HG02678 (cell line): ENCODE measurements around the gene PTPRN2.
"Not testable (repeated sequence)": the region's sequence is repeated elsewhere in the genome, so short reads cannot be mapped to it uniquely, and the experiment has no call there.

Source experiments
- ATAC-seq: cut with Tn5 transposase; IDR thresholded peaks from one replicate; pipeline ENCODE4 v1.9.1; 2021; ENCODE audit warnings: mild to moderate bottlenecking, moderate library complexity; ENCODE audit not compliant: unreplicated experiment

Gene PTPRN2

GRCh38 chr7:157501581-157501980 lies 1086.0 kb downstream of the PTPRN2 start:
- ATAC-seq = no peak

- not testable (repeated sequence) for ATAC-seq
Measured at GRCh38 chr7:157500989-157501540, 1086.6 kb downstream of the PTPRN2 start.

- no peak for ATAC-seq
Measured at GRCh38 chr7:157500171-157500960, 1087.3 kb downstream of the PTPRN2 start.

GRCh38 chr7:157499835-157500153 lies 1087.8 kb downstream of the PTPRN2 start:
- ATAC-seq = no peak

- ATAC-seq = no peak
Measured at GRCh38 chr7:157499121-157499834, 1088.3 kb downstream of the PTPRN2 start.

- no peak for ATAC-seq
Measured at GRCh38 chr7:157498657-157499056, 1089.0 kb downstream of the PTPRN2 start.

- ATAC-seq = no peak
Measured at GRCh38 chr7:157497744-157498651, 1089.6 kb downstream of the PTPRN2 start.

GRCh38 chr7:157497367-157497743 lies 1090.3 kb downstream of the PTPRN2 start:
- no peak for ATAC-seq

GRCh38 chr7:157496416-157497275 lies 1091.0 kb downstream of the PTPRN2 start:
- no peak for ATAC-seq

- peak; percentile 79 for ATAC-seq
Measured at GRCh38 chr7:157495594-157495993, 1092.0 kb downstream of the PTPRN2 start.

- ATAC-seq = no peak
Measured at GRCh38 chr7:157495177-157495553, 1092.5 kb downstream of the PTPRN2 start.

- ATAC-seq = no peak
Measured at GRCh38 chr7:157494506-157495176, 1093.0 kb downstream of the PTPRN2 start.

GRCh38 chr7:157493776-157494175 lies 1093.8 kb downstream of the PTPRN2 start:
- no peak for ATAC-seq

GRCh38 chr7:157493017-157493416 lies 1094.6 kb downstream of the PTPRN2 start:
- no peak for ATAC-seq

- no peak for ATAC-seq
Measured at GRCh38 chr7:157490465-157490912, 1097.1 kb downstream of the PTPRN2 start.

- ATAC-seq = not testable (repeated sequence)
Measured at GRCh38 chr7:157489870-157490269, 1097.8 kb downstream of the PTPRN2 start.
